Upper lobe of left lung (tissue), 6 donors: Measurements from ENCODE around the gene MED13. TPM values are rescaled to one million over a fixed set of nuclear protein-coding genes. Genes with fewer than 3 reads are reported as not detected.

Source experiments
- ATAC-seq, 2 donors: fragments of 200-7000 bp; cut with Tn5 transposase; one replicate each; pipeline ENCODE4 v1.9.1; 2022; ENCODE audit warnings: mild to moderate bottlenecking in 2 of 2, moderate library complexity in 2 of 2; ENCODE audit not compliant: low FRiP score in 2 of 2
- DNase-seq, 2 donors: peaks; one replicate each; pipeline ENCODE4 v3.0.0-alpha.2; 2019 to 2020
- H3K27ac ChIP-seq, 4 donors: fragments of 200-600 bp; sonication (generic); one replicate each; pipeline ENCODE4 v1.5.1; 2016 to 2019
- H3K27me3 ChIP-seq, 4 donors: fragments of 200-600 bp; sonication (generic); one replicate each; pipeline ENCODE4 v1.5.1; 2017 to 2019
- H3K36me3 ChIP-seq, 4 donors: fragments of 200-600 bp; sonication (generic); one replicate each; pipeline ENCODE4 v1.5.1; 2016 to 2019
- H3K4me1 ChIP-seq, 4 donors: fragments of 200-600 bp; sonication (generic); one replicate each; pipeline ENCODE4 v1.5.1; 2018 to 2019
- H3K4me3 ChIP-seq, 4 donors: fragments of 200-600 bp; sonication (generic); one replicate each; pipeline ENCODE4 v1.5.1; 2017 to 2019; ENCODE audit warnings: mild to moderate bottlenecking in 2 of 4, moderate library complexity in 1 of 4
- H3K9me3 ChIP-seq, 4 donors: fragments of 200-600 bp; sonication (generic); one replicate each; pipeline ENCODE4 v1.5.1; 2018 to 2019
- EP300 ChIP-seq, 4 donors: sonication (generic); formaldehyde crosslinking; IDR thresholded peaks; one replicate each; pipeline ENCODE4 v1.5.1; 2017; ENCODE audit warnings: antibody characterized with exemption in 4 of 4, control low read depth in 2 of 4
- POLR2A ChIP-seq, 4 donors: fragments of 450-650 bp; IDR thresholded peaks; one replicate each; pipeline ENCODE4 v1.5.1; 2016 to 2017; ENCODE audit warnings: antibody characterized with exemption in 4 of 4, mild to moderate bottlenecking in 2 of 4
- POLR2AphosphoS5 ChIP-seq, 2 donors: sonication (generic); formaldehyde crosslinking; IDR thresholded peaks; one replicate each; pipeline ENCODE4 v1.5.1; 2017; ENCODE audit warnings: antibody characterized with exemption in 2 of 2
- WGBS, 2 donors: methylation state at CpG; one replicate each; pipeline ENCODE4 v1.1.5; 2017 to 2018; 5-methylcytosine and 5-hydroxymethylcytosine counted together
- total RNA-seq, 6 donors: library from RNA; depleted of rRNA in 4 of 6; stranded (reverse); fragments of >200 nt in 4 of 6; gene quantifications; one replicate each; pipeline versions ENCODE4 v1.1.0 to v1.2.1, GENCODE V29; 2016 to 2021
- TF ChIP-seq, protein P1 (sequence below), 6 experiments: fragments of 450-650 bp in 4 of 6; fragments of 200-600 bp in 2 of 6; sonication (generic) in 2 of 6; IDR thresholded peaks; one replicate each; pipeline ENCODE4 v1.5.1; 2016 to 2019; ENCODE audit warnings: antibody characterized with exemption in 6 of 6
- donor health status: DM: no; HTN: no; CAD: no; lungs with moderate emphysema.
- donor health status: DM: no; HTN: yes; CAD: no; lungs with severe emphysema.

The MED13 gene, protein sequence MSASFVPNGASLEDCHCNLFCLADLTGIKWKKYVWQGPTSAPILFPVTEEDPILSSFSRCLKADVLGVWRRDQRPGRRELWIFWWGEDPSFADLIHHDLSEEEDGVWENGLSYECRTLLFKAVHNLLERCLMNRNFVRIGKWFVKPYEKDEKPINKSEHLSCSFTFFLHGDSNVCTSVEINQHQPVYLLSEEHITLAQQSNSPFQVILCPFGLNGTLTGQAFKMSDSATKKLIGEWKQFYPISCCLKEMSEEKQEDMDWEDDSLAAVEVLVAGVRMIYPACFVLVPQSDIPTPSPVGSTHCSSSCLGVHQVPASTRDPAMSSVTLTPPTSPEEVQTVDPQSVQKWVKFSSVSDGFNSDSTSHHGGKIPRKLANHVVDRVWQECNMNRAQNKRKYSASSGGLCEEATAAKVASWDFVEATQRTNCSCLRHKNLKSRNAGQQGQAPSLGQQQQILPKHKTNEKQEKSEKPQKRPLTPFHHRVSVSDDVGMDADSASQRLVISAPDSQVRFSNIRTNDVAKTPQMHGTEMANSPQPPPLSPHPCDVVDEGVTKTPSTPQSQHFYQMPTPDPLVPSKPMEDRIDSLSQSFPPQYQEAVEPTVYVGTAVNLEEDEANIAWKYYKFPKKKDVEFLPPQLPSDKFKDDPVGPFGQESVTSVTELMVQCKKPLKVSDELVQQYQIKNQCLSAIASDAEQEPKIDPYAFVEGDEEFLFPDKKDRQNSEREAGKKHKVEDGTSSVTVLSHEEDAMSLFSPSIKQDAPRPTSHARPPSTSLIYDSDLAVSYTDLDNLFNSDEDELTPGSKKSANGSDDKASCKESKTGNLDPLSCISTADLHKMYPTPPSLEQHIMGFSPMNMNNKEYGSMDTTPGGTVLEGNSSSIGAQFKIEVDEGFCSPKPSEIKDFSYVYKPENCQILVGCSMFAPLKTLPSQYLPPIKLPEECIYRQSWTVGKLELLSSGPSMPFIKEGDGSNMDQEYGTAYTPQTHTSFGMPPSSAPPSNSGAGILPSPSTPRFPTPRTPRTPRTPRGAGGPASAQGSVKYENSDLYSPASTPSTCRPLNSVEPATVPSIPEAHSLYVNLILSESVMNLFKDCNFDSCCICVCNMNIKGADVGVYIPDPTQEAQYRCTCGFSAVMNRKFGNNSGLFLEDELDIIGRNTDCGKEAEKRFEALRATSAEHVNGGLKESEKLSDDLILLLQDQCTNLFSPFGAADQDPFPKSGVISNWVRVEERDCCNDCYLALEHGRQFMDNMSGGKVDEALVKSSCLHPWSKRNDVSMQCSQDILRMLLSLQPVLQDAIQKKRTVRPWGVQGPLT (N-terminal part only)
- total RNA-seq, result 100 to 1,000 TPM in 2 of 6 donors, 10 to 100 TPM in 4; 52.7 to 109 (median 71.3) TPM

DNA sequence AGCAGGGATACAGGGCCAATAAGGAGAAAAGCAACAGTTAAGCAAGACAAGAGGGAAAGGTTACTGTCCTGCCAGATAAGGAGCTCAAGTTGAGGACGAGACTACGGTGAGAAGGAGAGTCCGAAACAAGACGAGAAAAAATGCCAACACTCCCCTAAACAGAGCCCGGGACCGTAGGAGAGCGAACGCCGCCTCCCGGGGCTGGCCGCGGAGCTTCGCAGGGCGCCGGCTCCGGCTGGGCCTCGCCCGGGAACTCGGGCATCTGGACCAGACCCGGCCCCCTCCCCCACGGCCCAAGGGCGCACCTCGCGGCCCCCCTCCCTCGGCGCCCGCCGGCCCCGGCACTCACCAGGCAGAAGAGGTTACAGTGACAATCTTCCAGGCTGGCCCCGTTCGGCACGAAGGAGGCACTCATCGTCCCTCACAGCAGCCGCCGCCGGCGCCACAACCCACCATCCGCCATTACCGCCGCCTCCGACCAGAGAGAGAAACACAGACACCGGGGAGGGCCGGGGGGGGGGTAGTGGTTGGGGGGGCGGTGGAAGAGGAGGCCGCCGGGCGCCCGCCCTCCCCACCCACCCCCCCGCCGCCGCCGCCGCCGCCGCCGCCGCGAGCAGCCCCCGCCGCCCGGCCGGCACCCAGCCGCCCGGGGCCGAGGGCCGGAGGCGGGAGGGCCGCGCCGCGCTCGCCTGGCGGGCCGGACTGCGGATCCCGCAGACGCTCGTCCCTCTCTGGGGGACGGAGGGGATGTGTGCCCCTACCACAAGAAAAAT, at the start of gene MED13:
TSS of gene MED13 (minus strand) at position 488 of the 773 bp plus-strand sequence. CDS start at position 415, 73 bp downstream.
- H3K4me1 ChIP-seq, result peaks cover 21 to 34% (median 28%) of the 10 kb centered on the region in 4 donors
- TF ChIP-seq, protein P1, sequence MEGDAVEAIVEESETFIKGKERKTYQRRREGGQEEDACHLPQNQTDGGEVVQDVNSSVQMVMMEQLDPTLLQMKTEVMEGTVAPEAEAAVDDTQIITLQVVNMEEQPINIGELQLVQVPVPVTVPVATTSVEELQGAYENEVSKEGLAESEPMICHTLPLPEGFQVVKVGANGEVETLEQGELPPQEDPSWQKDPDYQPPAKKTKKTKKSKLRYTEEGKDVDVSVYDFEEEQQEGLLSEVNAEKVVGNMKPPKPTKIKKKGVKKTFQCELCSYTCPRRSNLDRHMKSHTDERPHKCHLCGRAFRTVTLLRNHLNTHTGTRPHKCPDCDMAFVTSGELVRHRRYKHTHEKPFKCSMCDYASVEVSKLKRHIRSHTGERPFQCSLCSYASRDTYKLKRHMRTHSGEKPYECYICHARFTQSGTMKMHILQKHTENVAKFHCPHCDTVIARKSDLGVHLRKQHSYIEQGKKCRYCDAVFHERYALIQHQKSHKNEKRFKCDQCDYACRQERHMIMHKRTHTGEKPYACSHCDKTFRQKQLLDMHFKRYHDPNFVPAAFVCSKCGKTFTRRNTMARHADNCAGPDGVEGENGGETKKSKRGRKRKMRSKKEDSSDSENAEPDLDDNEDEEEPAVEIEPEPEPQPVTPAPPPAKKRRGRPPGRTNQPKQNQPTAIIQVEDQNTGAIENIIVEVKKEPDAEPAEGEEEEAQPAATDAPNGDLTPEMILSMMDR (IDR thresholded peaks at IDR 0.05), result no peak
- TF ChIP-seq POLR2AphosphoS5 (IDR thresholded peaks at IDR 0.05) (peak in 1 of 2 donors; percentile 15), POLR2A (IDR thresholded peaks at IDR 0.05) (peak in 1 of 4 donors; percentile 6)
- peak within 1 kb of the TSS; percentile 98 to 100 (median 99) for H3K27ac ChIP-seq
- WGBS, 2 donors, result 0 to 1% methylated on average over 27 to 29 of the region's 79 CpGs
- DNase-seq, result peak; percentile 79 to 94
- H3K4me3 ChIP-seq, result peak within 1 kb of the TSS; percentile 64 to 95 (median 90)
- H3K27me3 ChIP-seq, result no peaks in the 10 kb centered on the region
- no peaks in the 10 kb centered on the region for H3K9me3 ChIP-seq
- peak; percentile 74 for ATAC-seq
- peaks cover 0 to 12% (median 5%) of the 10 kb centered on the region in 4 donors for H3K36me3 ChIP-seq

DNA sequence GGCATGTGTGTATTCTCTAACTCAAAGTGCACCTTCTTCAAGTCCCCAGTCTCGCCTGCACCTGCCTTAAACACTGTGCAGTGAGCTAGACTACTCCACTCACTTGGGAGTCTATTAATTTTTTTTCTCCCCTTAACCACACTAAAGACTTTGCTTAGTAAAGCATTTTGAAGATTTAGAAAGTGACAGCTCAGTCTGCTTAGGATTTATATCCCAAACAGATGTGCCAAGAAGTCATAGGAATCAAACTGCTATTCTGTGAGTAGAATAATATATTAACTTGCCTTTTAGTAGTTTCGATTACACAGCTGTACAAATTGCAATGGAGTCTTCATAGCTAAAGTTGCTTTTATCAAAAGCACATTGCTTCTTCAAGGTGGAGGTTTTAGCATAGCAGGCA, 47.2 kb upstream of the MED13 start:
- Histone ChIP-seq H3K9me3 (no peaks in the 10 kb centered on the region), H3K4me1 (no peaks in the 10 kb centered on the region), H3K36me3 (no peaks in the 10 kb centered on the region), H3K27ac (no peak overlapping the region), H3K4me3 (no peak overlapping the region), H3K27me3 (no peaks in the 10 kb centered on the region)
- ATAC-seq (no peak), DNase-seq (no peak)
- TF ChIP-seq, protein P1 (IDR thresholded peaks at IDR 0.05), result no peak
- no peak for TF ChIP-seq POLR2AphosphoS5 (IDR thresholded peaks at IDR 0.05)
- TF ChIP-seq POLR2A (IDR thresholded peaks at IDR 0.05), result no peak
- TF ChIP-seq EP300 (IDR thresholded peaks at IDR 0.05), result no peak
- 81 to 85% methylated on average over 2 of the region's 2 CpGs for WGBS, 2 donors

DNA sequence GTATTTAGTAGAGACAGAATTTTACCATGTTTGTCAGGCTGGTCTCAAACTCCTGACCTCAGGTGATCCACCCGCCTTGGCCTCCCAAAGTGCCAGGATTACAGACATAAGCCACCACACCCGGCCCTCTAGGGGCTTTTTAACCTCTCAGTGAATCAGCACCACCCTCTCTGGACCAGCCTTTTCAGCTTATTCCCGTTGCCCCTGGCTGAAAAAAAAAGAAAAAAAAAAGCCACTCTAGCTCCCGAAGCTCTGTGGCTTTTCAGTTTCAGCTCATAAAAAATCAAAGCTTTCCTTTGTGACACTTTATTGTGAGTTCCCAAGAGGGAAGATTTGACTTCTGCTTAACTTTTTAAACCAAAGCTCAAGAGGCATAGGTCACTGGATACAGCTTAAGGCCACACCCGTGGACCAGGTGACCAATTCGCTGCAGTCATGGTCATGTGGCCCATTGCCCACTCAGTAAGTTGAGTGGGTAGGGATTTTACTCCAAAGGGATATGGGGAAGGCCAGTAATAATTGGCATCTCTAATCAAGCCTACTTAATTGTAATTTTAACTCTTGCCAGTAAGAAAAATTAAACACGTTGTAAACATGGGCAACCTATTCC, 46.6 kb upstream of the MED13 start:
- Histone ChIP-seq H3K4me3 (no peak overlapping the region), H3K36me3 (no peaks in the 10 kb centered on the region), H3K27me3 (no peaks in the 10 kb centered on the region), H3K9me3 (no peaks in the 10 kb centered on the region), H3K27ac (no peak overlapping the region), H3K4me1 (no peaks in the 10 kb centered on the region)
- ATAC-seq, result no peak
- DNase-seq, result no peak
- TF ChIP-seq, protein P1 (IDR thresholded peaks at IDR 0.05), result no peak
- TF ChIP-seq POLR2A (IDR thresholded peaks at IDR 0.05), result no peak
- no peak for TF ChIP-seq EP300 (IDR thresholded peaks at IDR 0.05)
- TF ChIP-seq POLR2AphosphoS5 (IDR thresholded peaks at IDR 0.05), result no peak
- WGBS, 2 donors, result 60 to 65% methylated on average over 7 of the region's 7 CpGs
